ENCODE data around the gene SLC44A5. TPM values are rescaled to one million over a fixed set of nuclear protein-coding genes. Genes with fewer than 3 reads are reported as not detected.
A peak's percentile ranks its signal among the peaks of the same experiment; 100 is the strongest.

Gene SLC44A5
- total and polyA plus RNA-seq, 5 donors from 2014 or later = 1.3 to 2.3 (median 1.5) TPM; not detected in 1

DNA sequence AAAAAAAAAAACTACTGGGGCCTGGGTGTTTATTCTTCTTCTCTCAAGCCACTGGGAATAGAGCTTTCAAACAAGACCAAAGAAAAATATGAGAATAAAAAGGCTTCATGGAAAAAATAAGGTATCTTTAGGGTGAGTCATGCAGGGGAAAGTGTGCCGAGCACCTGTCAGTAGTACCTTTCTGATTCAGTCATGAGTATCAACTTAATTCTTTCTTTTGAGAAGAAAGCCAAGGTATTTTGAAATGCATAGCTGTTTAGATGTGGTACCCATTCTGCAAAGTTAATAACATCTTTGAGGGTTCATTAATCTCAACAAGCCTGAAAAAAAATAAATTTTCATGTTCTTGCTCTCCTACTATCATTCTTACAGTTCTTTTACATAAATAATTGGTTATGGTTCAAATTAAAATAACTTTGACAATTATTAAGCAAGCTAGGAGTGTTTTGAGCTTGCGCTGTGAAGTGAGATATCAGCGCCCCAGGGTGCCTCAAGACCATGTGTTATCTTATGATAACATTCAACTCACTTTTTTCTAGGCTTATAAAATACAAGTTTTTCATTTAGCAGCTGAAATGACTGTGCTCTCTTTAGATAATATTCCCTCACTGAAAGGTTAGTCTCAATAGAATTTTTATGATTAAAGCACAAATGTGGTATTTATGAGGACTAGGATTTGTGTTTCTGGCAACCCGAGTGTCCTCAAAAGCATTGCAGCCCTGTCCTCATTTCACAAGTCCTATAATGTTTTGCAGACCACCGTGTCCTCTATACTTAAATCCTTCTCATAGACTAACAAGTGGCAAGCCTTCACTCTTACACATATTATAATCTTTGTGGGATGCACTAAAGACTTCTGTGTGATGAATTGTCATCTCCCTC is 138.6 kb downstream of the SLC44A5 start:
- H3K27me3 ChIP-seq (ENCODE audit: control insufficient read depth, insufficient read depth, low read length) = no peaks in the 10 kb centered on the region
- Mint-ChIP-seq H3K9me3 (peaks cover 0 to 10% (median 2%) of the 10 kb centered on the region in 7 donors), H3K4me3 (no peak overlapping the region), H3K27me3 (no peaks in the 10 kb centered on the region), H3K27ac (peak overlapping the region in 1 of 3 donors; percentile 7), H3K36me3 (no peaks in the 10 kb centered on the region), H3K4me1 (no peaks in the 10 kb centered on the region)
- H3K27ac ChIP-seq (ENCODE audit: insufficient read depth, low read length, poor library complexity, severe bottlenecking) = no peak overlapping the region
- DNase-seq (no peak), ATAC-seq (ENCODE audit: low read depth in 2 of 2) (no peak)
- no peak overlapping the region for H3K4me3 ChIP-seq (ENCODE audit: low read depth, low read length)
- H3K36me3 ChIP-seq (ENCODE audit: control insufficient read depth, insufficient read depth, low read length) = no peaks in the 10 kb centered on the region
- no peaks in the 10 kb centered on the region for H3K4me1 ChIP-seq (ENCODE audit: control insufficient read depth, insufficient read depth, low read length, poor library complexity, severe bottlenecking)
- H3K9me3 ChIP-seq (ENCODE audit: control insufficient read depth in 2 of 2, low read length in 2 of 2) = no peaks in the 10 kb centered on the region

DNA sequence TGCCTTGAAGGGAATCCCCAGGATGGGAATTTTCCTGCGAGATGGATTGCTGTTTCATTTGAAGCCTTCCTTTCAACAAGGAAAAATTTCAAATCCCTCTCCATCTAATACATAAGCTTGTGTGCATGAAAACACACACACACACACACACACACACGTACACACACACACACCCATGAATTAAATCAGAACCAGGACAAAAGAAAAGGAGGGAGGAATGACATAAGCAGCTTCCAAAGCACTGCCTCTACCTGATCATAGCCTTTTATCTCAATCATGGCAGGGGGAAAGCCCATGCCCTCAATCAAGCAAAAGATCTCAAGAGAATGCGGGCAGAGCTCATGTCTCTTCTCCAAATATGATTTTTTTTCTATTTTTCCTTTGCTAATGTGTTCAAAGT is 139.7 kb downstream of the SLC44A5 start:
- Mint-ChIP-seq H3K27ac (no peak overlapping the region), H3K4me1 (no peaks in the 10 kb centered on the region), H3K27me3 (no peaks in the 10 kb centered on the region), H3K9me3 (peaks cover 0 to 10% (median 2%) of the 10 kb centered on the region in 7 donors), H3K4me3 (no peak overlapping the region), H3K36me3 (no peaks in the 10 kb centered on the region)
- H3K36me3 ChIP-seq (ENCODE audit: control insufficient read depth, insufficient read depth, low read length) = no peaks in the 10 kb centered on the region
- H3K4me3 ChIP-seq (ENCODE audit: low read depth, low read length) = no peak overlapping the region
- ATAC-seq (ENCODE audit: low read depth in 2 of 2) (no peak), DNase-seq (no peak)
- no peaks in the 10 kb centered on the region for H3K9me3 ChIP-seq (ENCODE audit: control insufficient read depth in 2 of 2, low read length in 2 of 2)
- no peaks in the 10 kb centered on the region for H3K27me3 ChIP-seq (ENCODE audit: control insufficient read depth, insufficient read depth, low read length)
- H3K4me1 ChIP-seq (ENCODE audit: control insufficient read depth, insufficient read depth, low read length, poor library complexity, severe bottlenecking) = no peaks in the 10 kb centered on the region
- no peak overlapping the region for H3K27ac ChIP-seq (ENCODE audit: insufficient read depth, low read length, poor library complexity, severe bottlenecking)

DNA sequence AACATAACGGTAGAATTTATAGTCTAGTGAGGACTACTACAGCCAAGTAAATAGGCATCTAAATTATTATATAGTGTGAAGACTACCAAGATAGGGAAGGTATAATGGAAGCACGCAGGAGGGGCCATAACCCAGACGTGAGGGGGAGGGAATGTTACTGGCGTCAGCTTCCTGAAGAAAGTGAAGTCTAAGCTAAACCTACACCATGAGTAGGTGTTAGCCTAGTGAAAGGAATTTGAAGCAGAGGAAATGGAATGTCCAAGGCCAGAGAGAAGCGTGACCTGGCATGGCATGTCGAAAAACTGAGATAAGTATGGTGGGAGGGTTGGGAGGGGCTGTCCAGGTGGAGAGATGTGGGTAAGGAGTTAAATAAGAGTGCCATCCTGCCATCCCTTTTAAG is 140.5 kb downstream of the SLC44A5 start:
- Histone ChIP-seq H3K27me3 (ENCODE audit: control insufficient read depth, insufficient read depth, low read length) (no peaks in the 10 kb centered on the region), H3K36me3 (ENCODE audit: control insufficient read depth, insufficient read depth, low read length) (no peaks in the 10 kb centered on the region), H3K27ac (ENCODE audit: insufficient read depth, low read length, poor library complexity, severe bottlenecking) (no peak overlapping the region), H3K4me3 (ENCODE audit: low read depth, low read length) (no peak overlapping the region), H3K9me3 (ENCODE audit: control insufficient read depth in 2 of 2, low read length in 2 of 2) (no peaks in the 10 kb centered on the region), H3K4me1 (ENCODE audit: control insufficient read depth, insufficient read depth, low read length, poor library complexity, severe bottlenecking) (no peaks in the 10 kb centered on the region)
- Mint-ChIP-seq H3K27me3 (no peaks in the 10 kb centered on the region), H3K4me3 (no peak overlapping the region), H3K27ac (no peak overlapping the region), H3K36me3 (no peaks in the 10 kb centered on the region), H3K4me1 (no peaks in the 10 kb centered on the region), H3K9me3 (peaks cover 0 to 10% (median 2%) of the 10 kb centered on the region in 7 donors)
- no peak for DNase-seq
- no peak for ATAC-seq (ENCODE audit: low read depth in 2 of 2)

DNA sequence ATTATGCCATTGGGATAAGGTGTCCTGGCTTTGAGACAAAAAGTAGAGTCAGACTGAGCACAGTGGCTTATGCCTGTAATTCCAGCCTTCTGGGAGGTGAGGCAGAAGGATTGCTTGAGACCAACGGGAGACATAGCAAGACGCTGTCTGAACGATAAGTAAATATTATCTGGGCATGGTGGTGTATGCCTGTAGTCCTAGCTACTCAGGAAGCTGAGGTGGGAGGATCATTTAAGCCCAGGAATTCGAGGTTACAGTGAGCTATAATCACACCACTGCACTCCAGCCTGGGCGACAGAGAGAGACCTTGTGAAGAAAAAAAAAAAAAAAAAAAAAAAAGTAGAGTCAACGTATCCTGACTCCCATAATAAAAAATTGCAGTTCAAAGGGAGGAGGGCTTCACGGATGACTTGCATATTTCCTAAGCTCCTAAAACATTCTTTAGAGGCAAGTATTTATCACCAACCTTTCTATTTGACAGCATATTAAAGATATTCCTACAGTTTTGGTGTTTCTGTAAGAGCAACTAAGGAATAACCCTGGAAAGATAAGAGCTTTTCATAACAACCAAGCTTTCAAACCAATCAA is 141.2 kb downstream of the SLC44A5 start:
- DNase-seq (no peak), ATAC-seq (ENCODE audit: low read depth in 2 of 2) (no peak)
- Histone ChIP-seq H3K4me1 (ENCODE audit: control insufficient read depth, insufficient read depth, low read length, poor library complexity, severe bottlenecking) (no peaks in the 10 kb centered on the region), H3K9me3 (ENCODE audit: control insufficient read depth in 2 of 2, low read length in 2 of 2) (no peaks in the 10 kb centered on the region), H3K27me3 (ENCODE audit: control insufficient read depth, insufficient read depth, low read length) (no peaks in the 10 kb centered on the region), H3K4me3 (ENCODE audit: low read depth, low read length) (no peak overlapping the region), H3K36me3 (ENCODE audit: control insufficient read depth, insufficient read depth, low read length) (no peaks in the 10 kb centered on the region), H3K27ac (ENCODE audit: insufficient read depth, low read length, poor library complexity, severe bottlenecking) (no peak overlapping the region)
- H3K36me3 Mint-ChIP-seq = no peaks in the 10 kb centered on the region
- no peak overlapping the region for H3K27ac Mint-ChIP-seq
- H3K27me3 Mint-ChIP-seq = no peaks in the 10 kb centered on the region
- peaks cover 0 to 7% (median 3%) of the 10 kb centered on the region in 7 donors for H3K9me3 Mint-ChIP-seq
- H3K4me1 Mint-ChIP-seq = no peaks in the 10 kb centered on the region
- H3K4me3 Mint-ChIP-seq = no peak overlapping the region

DNA sequence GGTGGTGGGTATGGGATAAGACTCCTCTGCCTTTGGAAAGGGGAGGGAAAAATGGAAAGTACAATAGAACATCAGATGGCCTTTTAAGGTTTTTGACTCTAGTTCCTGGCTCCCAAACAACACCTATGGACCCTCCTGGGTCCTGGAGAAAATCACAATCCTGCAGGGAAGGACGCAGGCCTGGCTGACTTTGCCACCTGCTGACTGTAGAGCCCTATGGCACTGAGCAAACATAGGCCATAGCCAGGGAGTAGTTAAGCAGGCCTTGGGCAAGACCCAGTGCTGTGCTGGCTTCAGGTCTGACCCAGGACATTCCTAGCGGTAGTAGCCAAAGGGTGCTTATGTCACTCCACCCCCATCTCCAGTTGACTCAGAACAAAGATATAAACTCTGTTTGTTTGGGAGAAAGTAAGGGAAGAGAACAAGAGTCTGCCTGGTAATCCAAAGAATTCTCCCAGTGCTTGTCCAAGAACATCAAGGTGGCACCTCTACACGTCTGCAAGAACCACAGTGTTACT is 149.0 kb downstream of the SLC44A5 start:
- DNase-seq (no peak), ATAC-seq (ENCODE audit: low read depth in 2 of 2) (no peak)
- no peaks in the 10 kb centered on the region for H3K4me1 Mint-ChIP-seq
- H3K9me3 ChIP-seq (ENCODE audit: control insufficient read depth in 2 of 2, low read length in 2 of 2) = no peaks in the 10 kb centered on the region
- H3K27ac ChIP-seq (ENCODE audit: insufficient read depth, low read length, poor library complexity, severe bottlenecking) = no peak overlapping the region
- H3K4me3 Mint-ChIP-seq = no peak overlapping the region
- H3K36me3 ChIP-seq (ENCODE audit: control insufficient read depth, insufficient read depth, low read length) = no peaks in the 10 kb centered on the region
- no peaks in the 10 kb centered on the region for H3K27me3 ChIP-seq (ENCODE audit: control insufficient read depth, insufficient read depth, low read length)
- no peaks in the 10 kb centered on the region for H3K27me3 Mint-ChIP-seq
- H3K27ac Mint-ChIP-seq = no peak overlapping the region
- H3K36me3 Mint-ChIP-seq = no peaks in the 10 kb centered on the region
- H3K4me3 ChIP-seq (ENCODE audit: low read depth, low read length) = no peak overlapping the region
- peaks cover 0 to 13% (median 6%) of the 10 kb centered on the region in 7 donors for H3K9me3 Mint-ChIP-seq
- H3K4me1 ChIP-seq (ENCODE audit: control insufficient read depth, insufficient read depth, low read length, poor library complexity, severe bottlenecking) = no peaks in the 10 kb centered on the region

DNA sequence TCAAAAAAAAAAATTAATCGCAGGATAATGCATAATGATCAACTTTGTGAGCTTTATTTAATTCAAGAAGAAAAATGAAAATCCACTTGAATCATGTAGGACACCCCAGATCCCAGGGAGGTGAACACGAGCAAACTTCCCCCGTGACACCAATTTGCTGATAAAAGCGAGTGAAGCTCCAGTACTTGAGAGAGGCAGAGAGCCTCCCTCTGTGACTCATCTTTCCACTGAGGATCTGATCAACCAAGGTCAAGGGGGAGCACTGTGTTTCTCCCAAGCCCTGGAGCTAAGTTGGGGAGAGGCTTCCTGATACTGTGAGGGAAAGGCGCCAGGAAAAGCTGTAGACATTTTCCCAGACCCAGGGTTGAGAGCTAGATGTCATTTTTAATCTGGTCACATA is 160.9 kb downstream of the SLC44A5 start:
- H3K9me3 Mint-ChIP-seq = peaks cover 0 to 26% (median 6%) of the 10 kb centered on the region in 7 donors
- no peaks in the 10 kb centered on the region for H3K27me3 ChIP-seq (ENCODE audit: control insufficient read depth, insufficient read depth, low read length)
- no peak for ATAC-seq (ENCODE audit: low read depth in 2 of 2)
- H3K9me3 ChIP-seq (ENCODE audit: control insufficient read depth in 2 of 2, low read length in 2 of 2) = peaks cover 0 to 5% of the 10 kb centered on the region in 2 experiments
- H3K36me3 Mint-ChIP-seq = no peaks in the 10 kb centered on the region
- no peak overlapping the region for H3K27ac Mint-ChIP-seq
- H3K4me1 ChIP-seq (ENCODE audit: control insufficient read depth, insufficient read depth, low read length, poor library complexity, severe bottlenecking) = no peaks in the 10 kb centered on the region
- H3K27me3 Mint-ChIP-seq = peaks cover 6% of the 10 kb centered on the region
- DNase-seq = no peak
- H3K4me3 Mint-ChIP-seq = no peak overlapping the region
- no peaks in the 10 kb centered on the region for H3K4me1 Mint-ChIP-seq
- H3K4me3 ChIP-seq (ENCODE audit: low read depth, low read length) = no peak overlapping the region
- no peaks in the 10 kb centered on the region for H3K36me3 ChIP-seq (ENCODE audit: control insufficient read depth, insufficient read depth, low read length)
- no peak overlapping the region for H3K27ac ChIP-seq (ENCODE audit: insufficient read depth, low read length, poor library complexity, severe bottlenecking)

DNA sequence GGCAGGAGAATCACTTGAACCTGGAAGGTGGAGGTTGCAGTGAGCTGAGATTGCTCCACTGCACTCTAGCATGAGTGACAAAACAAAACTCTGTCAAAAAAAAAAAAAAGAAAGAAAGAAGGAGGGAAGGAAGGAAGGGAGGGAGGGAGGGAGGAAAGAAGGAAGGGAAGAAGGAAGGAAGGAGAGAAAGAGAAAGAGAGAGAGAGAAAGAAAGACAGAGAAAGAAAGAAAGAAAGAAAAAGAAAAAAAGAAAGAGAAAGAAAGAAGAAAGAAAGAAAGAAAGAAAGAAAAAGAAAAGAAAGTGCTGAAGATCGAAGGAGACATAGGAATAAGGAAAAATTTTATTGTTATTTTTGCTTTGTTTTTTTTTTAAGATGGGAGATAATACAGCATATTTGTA is 166.7 kb downstream of the SLC44A5 start:
- Histone ChIP-seq H3K27ac (ENCODE audit: insufficient read depth, low read length, poor library complexity, severe bottlenecking) (no peak overlapping the region), H3K4me3 (ENCODE audit: low read depth, low read length) (no peak overlapping the region), H3K9me3 (ENCODE audit: control insufficient read depth in 2 of 2, low read length in 2 of 2) (no peaks in the 10 kb centered on the region), H3K36me3 (ENCODE audit: control insufficient read depth, insufficient read depth, low read length) (no peaks in the 10 kb centered on the region), H3K27me3 (ENCODE audit: control insufficient read depth, insufficient read depth, low read length) (no peaks in the 10 kb centered on the region), H3K4me1 (ENCODE audit: control insufficient read depth, insufficient read depth, low read length, poor library complexity, severe bottlenecking) (no peaks in the 10 kb centered on the region)
- Mint-ChIP-seq H3K4me1 (no peaks in the 10 kb centered on the region), H3K9me3 (peaks cover 0 to 13% (median 6%) of the 10 kb centered on the region in 7 donors), H3K4me3 (no peak overlapping the region), H3K27ac (no peak overlapping the region), H3K36me3 (no peaks in the 10 kb centered on the region), H3K27me3 (no peaks in the 10 kb centered on the region)
- ATAC-seq (ENCODE audit: low read depth in 2 of 2) (no peak), DNase-seq (no peak)

Measured in CD4-positive, CD25-positive, alpha-beta regulatory T cell (primary cell).